B cell (primary cell): Measurements from ENCODE around the gene ARHGEF26. TPM values are rescaled to one million over a fixed set of nuclear protein-coding genes. Genes with fewer than 3 reads are reported as not detected.

Source experiments
- ATAC-seq: fragments of 200-7000 bp; cut with Tn5 transposase; one replicate; pipeline ENCODE4 v1.10.0; 2021; ENCODE audit warnings: low read depth, mild to moderate bottlenecking, moderate number of reproducible peaks, moderate library complexity
- CTCF ChIA-PET: fragments of 350-600 bp; sonication (Branson Sonifier 250); formaldehyde crosslinking; loops from one replicate; lab custom pipeline; 2021; ENCODE audit warnings: antibody characterized with exemption, inconsistent platforms; lab: Charles Lee
- POLR2A ChIA-PET: fragments of 350-600 bp; sonication (Branson Sonifier 250); formaldehyde crosslinking; loops from one replicate; lab custom pipeline; 2021; ENCODE audit warnings: antibody characterized with exemption; lab: Charles Lee
- DNase-seq: peaks from one replicate; pipeline ENCODE4 v3.0.0; 2013
- H2AFZ ChIP-seq: 2 replicates; pipeline ENCODE4 v1.6.1; 2012; ENCODE audit warnings: mild to moderate bottlenecking, low read depth, low read length; ENCODE audit not compliant: insufficient read depth, poor library complexity, severe bottlenecking
- H3K27ac ChIP-seq, 2 donors: 1 replicate in 1 of 2; 2 replicates in 1 of 2; pipeline ENCODE4 v1.5.1; 2012 to 2013; ENCODE audit warnings: low read length in 2 of 2, mild to moderate bottlenecking in 2 of 2, moderate library complexity in 1 of 2
- H3K27me3 ChIP-seq, 4 experiments: fragments of 200-600 bp in 1 of 4; sonication (generic) in 1 of 4; replicated peaks in 1 of 4; 1 replicate in 2 of 4; 2 replicates in 2 of 4; pipeline versions ENCODE4 v1.6.1 to v1.7.0; 2013 to 2016; ENCODE audit warnings: low read length in 3 of 4, mild to moderate bottlenecking in 2 of 4, mixed read lengths in 1 of 4, moderate library complexity in 1 of 4; ENCODE audit not compliant: insufficient read depth in 4 of 4, control insufficient read depth in 3 of 4; ENCODE audit errors: control extremely low read depth in 1 of 4
- H3K36me3 ChIP-seq, 2 experiments: replicated peaks in 1 of 2; 1 replicate in 1 of 2; 2 replicates in 1 of 2; pipeline versions ENCODE4 v1.6.1 to v1.7.1; 2013; ENCODE audit warnings: low read length in 1 of 2; ENCODE audit not compliant: insufficient read depth in 2 of 2, control insufficient read depth in 1 of 2; ENCODE audit errors: control extremely low read depth in 1 of 2, extremely low read depth in 1 of 2
- H3K4me1 ChIP-seq, 2 donors: fragments of 200-600 bp in 1 of 2; sonication (generic) in 1 of 2; 1 replicate in 1 of 2; 2 replicates in 1 of 2; pipeline versions ENCODE4 v1.5.1 to v1.6.1; 2013 to 2017; ENCODE audit warnings: low read length in 2 of 2; ENCODE audit not compliant: control insufficient read depth in 2 of 2, insufficient read depth in 2 of 2
- H3K4me2 ChIP-seq: replicated peaks from 2 replicates; pipeline ENCODE3; 2012; ENCODE audit warnings: mild to moderate bottlenecking, low read depth, low read length; ENCODE audit not compliant: poor library complexity, severe bottlenecking
- H3K4me3 ChIP-seq, 5 experiments: fragments of 200-600 bp in 1 of 5; sonication (generic) in 1 of 5; 1 replicate in 3 of 5; 2 replicates in 2 of 5; pipeline versions ENCODE4 v1.5.1 to v1.7.0; 2011 to 2016; ENCODE audit warnings: low read length in 4 of 5, mild to moderate bottlenecking in 4 of 5, low read depth in 2 of 5, control low read depth in 1 of 5, moderate library complexity in 1 of 5; ENCODE audit not compliant: insufficient read depth in 1 of 5; ENCODE audit errors: control extremely low read depth in 1 of 5, extremely low read depth in 1 of 5
- H3K79me2 ChIP-seq: fragments of 200-600 bp; sonication (generic); one replicate; pipeline ENCODE4 v1.6.0; 2016; ENCODE audit warnings: low read length; ENCODE audit not compliant: control insufficient read depth, insufficient read depth
- H3K9ac ChIP-seq: fragments of 200-600 bp; sonication (generic); 2 replicates; pipeline ENCODE4 v1.6.1; 2017; ENCODE audit warnings: mild to moderate bottlenecking, low read length, moderate library complexity
- H3K9me3 ChIP-seq, 3 donors: one replicate each; pipeline versions ENCODE4 v1.6.1 to v1.7.1; 2013; ENCODE audit warnings: low read length in 2 of 3; ENCODE audit not compliant: control insufficient read depth in 2 of 3, insufficient read depth in 1 of 3; ENCODE audit errors: control extremely low read depth in 1 of 3
- H4K20me1 ChIP-seq: 2 replicates; pipeline ENCODE4 v1.6.0; 2012; ENCODE audit warnings: mild to moderate bottlenecking, low read length; ENCODE audit not compliant: insufficient read depth, control insufficient read depth, poor library complexity, severe bottlenecking
- H3K27ac Mint-ChIP-seq: one replicate; pipeline ENCODE4 v1.8.0; 2021; ENCODE audit warnings: mixed read lengths
- H3K27me3 Mint-ChIP-seq: one replicate; pipeline ENCODE4 v1.8.0; 2021; ENCODE audit warnings: mixed read lengths
- H3K4me1 Mint-ChIP-seq: one replicate; pipeline ENCODE4 v1.8.0; 2021; ENCODE audit warnings: mixed read lengths
- H3K4me3 Mint-ChIP-seq: one replicate; pipeline ENCODE4 v1.8.0; 2021; ENCODE audit warnings: mixed read lengths
- H3K9me3 Mint-ChIP-seq: one replicate; pipeline ENCODE4 v1.8.0; 2022; ENCODE audit warnings: mixed read lengths; ENCODE audit not compliant: insufficient read depth
- EZH2 ChIP-seq: IDR thresholded peaks from 2 replicates; pipeline ENCODE4 v1.6.1; 2012; ENCODE audit warnings: borderline replicate concordance, low read depth, mild to moderate bottlenecking, moderate library complexity, low read length; ENCODE audit not compliant: insufficient read depth, poor library complexity, severe bottlenecking
- WGBS: methylation state at CpG from one replicate; pipeline ENCODE4 v1.1.5; 2013; ENCODE audit warnings: missing lambda C conversion rate; ENCODE audit not compliant: insufficient coverage; 5-methylcytosine and 5-hydroxymethylcytosine counted together
- intact Hi-C: fragments of 100-400 bp; cut with micrococcal nuclease; formaldehyde crosslinking; loops from one replicate; pipeline ENCODE4 v1.10.0; 2022
- polyA plus RNA-seq: library from polyadenylated mRNA; depleted of rRNA; stranded (reverse); fragments of >200 nt; gene quantifications from 2 replicates; pipeline ENCODE4 v1.2.3, GENCODE V29; 2012
- total RNA-seq, 2 donors: library from RNA; stranded (reverse); fragments of 120-200 nt in 1 of 2; gene quantifications; 1 replicate in 1 of 2; 2 replicates in 1 of 2; pipeline versions ENCODE4 v1.2.3 to v1.2.4, GENCODE V29; 2013 to 2022
- TF ChIP-seq, protein P1 (sequence below): fragments of 200-600 bp; IDR thresholded peaks from one replicate; pipeline ENCODE4 v1.8.0; 2022; ENCODE audit warnings: antibody characterized with exemption, mild to moderate bottlenecking

The ARHGEF26 gene
- total and polyA plus RNA-seq, 2 donors (not counting 1 experiment from before 2014, with no cell fraction given): not detected

DNA sequence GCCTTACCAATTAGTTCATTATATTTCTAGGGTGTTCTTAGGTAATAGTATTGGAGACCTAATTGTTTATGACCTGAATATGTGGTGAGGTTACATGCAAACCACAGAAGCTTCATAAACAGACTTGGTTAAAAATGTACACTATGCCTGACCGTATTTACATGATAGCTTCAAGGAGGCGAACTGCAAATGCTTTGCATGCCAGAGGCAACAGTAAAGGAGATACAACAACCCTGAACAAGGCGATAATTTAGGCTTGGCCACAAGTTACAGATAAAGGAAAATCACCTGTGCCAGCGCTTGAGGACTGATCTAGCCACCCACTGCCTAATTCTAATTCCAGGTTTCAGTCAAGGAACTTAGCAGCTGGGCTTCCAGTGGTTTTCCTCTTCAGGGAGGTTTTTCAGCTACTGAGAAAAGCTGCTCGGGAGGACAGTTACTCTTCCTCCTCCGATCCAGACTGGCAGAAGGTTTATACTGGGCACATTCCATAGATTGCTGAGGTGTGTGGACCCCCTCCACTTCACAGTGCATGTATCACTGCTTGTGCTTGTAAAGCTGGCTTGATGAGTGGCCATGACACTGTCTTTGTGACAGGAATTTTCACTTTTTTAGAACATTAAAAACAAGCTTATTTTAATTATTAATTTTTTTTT is 107.5 kb downstream of the ARHGEF26 start:
- no peak for ATAC-seq
- H3K4me3 Mint-ChIP-seq: no peak overlapping the region
- Histone ChIP-seq H3K79me2 (no peaks in the 10 kb centered on the region), H3K27me3 (peaks cover 0 to 3% (median 0%) of the 10 kb centered on the region in 4 experiments), H3K4me1 (no peaks in the 10 kb centered on the region), H2AFZ (no peak overlapping the region), H3K27ac (no peak overlapping the region), H3K4me3 (no peak overlapping the region), H4K20me1 (no peaks in the 10 kb centered on the region), H3K36me3 (no peaks in the 10 kb centered on the region), H3K9me3 (no peaks in the 10 kb centered on the region), H3K9ac (no peak overlapping the region), H3K4me2 (no peak overlapping the region)
- CTCF ChIA-PET: no interaction called here
- no peak for DNase-seq
- no peak for TF ChIP-seq EZH2
- TF ChIP-seq, protein P1, sequence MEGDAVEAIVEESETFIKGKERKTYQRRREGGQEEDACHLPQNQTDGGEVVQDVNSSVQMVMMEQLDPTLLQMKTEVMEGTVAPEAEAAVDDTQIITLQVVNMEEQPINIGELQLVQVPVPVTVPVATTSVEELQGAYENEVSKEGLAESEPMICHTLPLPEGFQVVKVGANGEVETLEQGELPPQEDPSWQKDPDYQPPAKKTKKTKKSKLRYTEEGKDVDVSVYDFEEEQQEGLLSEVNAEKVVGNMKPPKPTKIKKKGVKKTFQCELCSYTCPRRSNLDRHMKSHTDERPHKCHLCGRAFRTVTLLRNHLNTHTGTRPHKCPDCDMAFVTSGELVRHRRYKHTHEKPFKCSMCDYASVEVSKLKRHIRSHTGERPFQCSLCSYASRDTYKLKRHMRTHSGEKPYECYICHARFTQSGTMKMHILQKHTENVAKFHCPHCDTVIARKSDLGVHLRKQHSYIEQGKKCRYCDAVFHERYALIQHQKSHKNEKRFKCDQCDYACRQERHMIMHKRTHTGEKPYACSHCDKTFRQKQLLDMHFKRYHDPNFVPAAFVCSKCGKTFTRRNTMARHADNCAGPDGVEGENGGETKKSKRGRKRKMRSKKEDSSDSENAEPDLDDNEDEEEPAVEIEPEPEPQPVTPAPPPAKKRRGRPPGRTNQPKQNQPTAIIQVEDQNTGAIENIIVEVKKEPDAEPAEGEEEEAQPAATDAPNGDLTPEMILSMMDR: no peak
- POLR2A ChIA-PET: no interaction called here
- WGBS: 95% methylated on average over 6 of the region's 6 CpGs
- H3K27ac Mint-ChIP-seq: no peak overlapping the region
- H3K4me1 Mint-ChIP-seq: no peaks in the 10 kb centered on the region
- peaks cover 6% of the 10 kb centered on the region for H3K27me3 Mint-ChIP-seq
- intact Hi-C loops: no loop called here
- H3K9me3 Mint-ChIP-seq: no peaks in the 10 kb centered on the region

DNA sequence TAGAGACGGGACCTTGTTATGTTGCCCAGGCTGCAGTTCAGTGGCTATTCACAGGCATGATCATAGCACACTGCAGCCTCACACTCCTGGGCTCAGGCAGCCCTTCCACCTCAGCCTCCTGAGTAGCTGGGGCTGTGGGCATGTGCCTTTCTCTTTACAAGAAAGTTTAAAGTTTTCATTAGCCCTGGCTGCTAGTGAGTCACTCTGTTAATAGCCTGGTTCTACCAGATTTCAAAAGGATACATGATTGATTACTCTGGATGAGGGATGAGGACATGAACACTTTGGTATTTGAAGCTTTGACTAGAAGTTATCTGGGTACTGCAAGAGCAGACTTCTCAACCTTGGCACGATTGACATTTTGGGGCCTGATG is 108.0 kb downstream of the ARHGEF26 start:
- intact Hi-C loops: no loop called here

More for the DNA sequence above, 108.0 kb downstream of the ARHGEF26 start:
- Histone ChIP-seq H3K9me3 (no peaks in the 10 kb centered on the region), H3K27me3 (peaks cover 0 to 3% (median 0%) of the 10 kb centered on the region in 4 experiments), H3K4me1 (no peaks in the 10 kb centered on the region), H3K4me2 (no peak overlapping the region), H3K9ac (no peak overlapping the region), H3K36me3 (no peaks in the 10 kb centered on the region), H3K4me3 (no peak overlapping the region), H3K27ac (no peak overlapping the region), H4K20me1 (no peaks in the 10 kb centered on the region), H3K79me2 (no peaks in the 10 kb centered on the region), H2AFZ (no peak overlapping the region)
- 100% methylated on average over 1 of the region's 2 CpGs for WGBS
- Mint-ChIP-seq H3K27ac (no peak overlapping the region), H3K9me3 (no peaks in the 10 kb centered on the region), H3K4me1 (no peaks in the 10 kb centered on the region), H3K27me3 (peaks cover 9% of the 10 kb centered on the region), H3K4me3 (no peak overlapping the region)
- ATAC-seq (no peak), DNase-seq (no peak)
- CTCF ChIA-PET: no interaction called here
- TF ChIP-seq, protein P1: no peak
- no peak for TF ChIP-seq EZH2
- POLR2A ChIA-PET: no interaction called here
